ENCODE data around the gene NFYA. TPM values are rescaled to one million over a fixed set of nuclear protein-coding genes. Genes with fewer than 3 reads are reported as not detected.

The NFYA gene
- total RNA-seq, 1 donor from 2014 or later: 33.3 TPM

- Histone ChIP-seq H3K4me3 (ENCODE audit: low read depth, low read length) (no peak overlapping the region), H3K27me3 (ENCODE audit: control insufficient read depth, insufficient read depth, low read length) (no peaks in the 10 kb centered on the region), H3K36me3 (ENCODE audit: control insufficient read depth, insufficient read depth, low read length) (no peaks in the 10 kb centered on the region)
- TF ChIP-seq CTCF (IDR thresholded peaks at IDR 0.05; ENCODE audit: insufficient read depth, low read length, poor library complexity, severe bottlenecking): no peak
- DNase-seq (ENCODE audit: low read depth): no peak
These were observed 13.2 kb upstream of the NFYA start for GRCh38 chr6:41059556-41059955.

GRCh38 chr6:41061196-41061726, 11.5 kb upstream of the NFYA start:
- H3K27me3 ChIP-seq (ENCODE audit: control insufficient read depth, insufficient read depth, low read length): no peaks in the 10 kb centered on the region
- DNase-seq (ENCODE audit: low read depth): no peak
- H3K36me3 ChIP-seq (ENCODE audit: control insufficient read depth, insufficient read depth, low read length): no peaks in the 10 kb centered on the region
- no peak overlapping the region for H3K4me3 ChIP-seq (ENCODE audit: low read depth, low read length)
- TF ChIP-seq CTCF (IDR thresholded peaks at IDR 0.05; ENCODE audit: insufficient read depth, low read length, poor library complexity, severe bottlenecking): no peak

- no peaks in the 10 kb centered on the region for H3K36me3 ChIP-seq (ENCODE audit: control insufficient read depth, insufficient read depth, low read length)
- H3K4me3 ChIP-seq (ENCODE audit: low read depth, low read length): no peak overlapping the region
- H3K27me3 ChIP-seq (ENCODE audit: control insufficient read depth, insufficient read depth, low read length): no peaks in the 10 kb centered on the region
- no peak for TF ChIP-seq CTCF (IDR thresholded peaks at IDR 0.05; ENCODE audit: insufficient read depth, low read length, poor library complexity, severe bottlenecking)
- DNase-seq (ENCODE audit: low read depth): no peak
These were observed 10.7 kb upstream of the NFYA start for GRCh38 chr6:41062056-41062455.

DNA sequence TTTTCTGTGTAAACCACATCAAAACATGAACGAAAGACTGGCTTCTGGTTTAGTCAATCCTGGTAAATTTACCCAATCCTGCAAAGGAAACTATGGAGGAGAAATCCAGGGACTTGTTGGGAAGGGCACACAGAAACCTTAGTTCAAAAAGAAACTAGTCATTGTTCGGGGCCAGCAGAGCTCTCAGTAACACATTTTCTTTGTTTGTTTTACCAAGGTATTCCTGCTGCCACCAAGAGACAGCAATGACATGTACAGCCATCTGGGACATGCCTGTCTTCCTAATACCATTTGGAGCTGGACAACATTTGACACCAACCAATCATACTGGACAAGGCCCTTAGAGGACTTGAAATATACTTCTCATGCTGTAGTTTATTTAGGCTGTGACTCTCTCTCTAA, 8.9 kb upstream of the NFYA start:
- no peaks in the 10 kb centered on the region for H3K36me3 ChIP-seq (ENCODE audit: control insufficient read depth, insufficient read depth, low read length)
- TF ChIP-seq CTCF (IDR thresholded peaks at IDR 0.05; ENCODE audit: insufficient read depth, low read length, poor library complexity, severe bottlenecking): no peak
- DNase-seq (ENCODE audit: low read depth): no peak

GRCh38 chr6:41064841-41065240, 7.9 kb upstream of the NFYA start:
- H3K27me3 ChIP-seq (ENCODE audit: control insufficient read depth, insufficient read depth, low read length): no peaks in the 10 kb centered on the region
- DNase-seq (ENCODE audit: low read depth): no peak
- H3K4me3 ChIP-seq (ENCODE audit: low read depth, low read length): no peak overlapping the region
- H3K36me3 ChIP-seq (ENCODE audit: control insufficient read depth, insufficient read depth, low read length): no peaks in the 10 kb centered on the region
- no peak for TF ChIP-seq CTCF (IDR thresholded peaks at IDR 0.05; ENCODE audit: insufficient read depth, low read length, poor library complexity, severe bottlenecking)

More for the DNA sequence above, 8.9 kb upstream of the NFYA start:
- Histone ChIP-seq H3K4me3 (ENCODE audit: low read depth, low read length) (no peak overlapping the region), H3K27me3 (ENCODE audit: control insufficient read depth, insufficient read depth, low read length) (no peaks in the 10 kb centered on the region)

DNA sequence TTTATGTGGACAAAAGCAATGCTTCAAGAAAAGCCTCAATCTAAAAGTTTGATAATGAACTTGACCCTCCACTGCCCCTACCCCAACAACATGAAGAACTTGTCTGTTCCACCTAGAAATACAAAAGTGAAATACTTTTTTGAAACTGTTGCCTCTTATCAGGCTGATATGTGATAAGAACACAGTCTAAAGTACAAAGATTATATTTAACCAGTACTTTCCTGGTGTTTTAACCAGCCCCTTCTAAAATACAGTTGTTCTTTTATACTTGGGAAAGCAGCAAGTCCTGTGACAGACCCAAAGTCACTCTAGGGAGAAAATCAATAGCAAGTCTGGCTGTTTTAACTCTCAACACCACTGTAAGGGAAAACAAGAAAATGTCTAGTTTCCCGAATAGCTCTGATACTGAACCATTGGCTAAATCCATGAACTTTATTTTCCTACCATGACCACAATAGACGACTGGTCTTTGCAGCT, 7.2 kb upstream of the NFYA start:
- no peak overlapping the region for H3K4me3 ChIP-seq (ENCODE audit: low read depth, low read length)
- DNase-seq (ENCODE audit: low read depth): no peak
- H3K27me3 ChIP-seq (ENCODE audit: control insufficient read depth, insufficient read depth, low read length): no peaks in the 10 kb centered on the region
- TF ChIP-seq CTCF (IDR thresholded peaks at IDR 0.05; ENCODE audit: insufficient read depth, low read length, poor library complexity, severe bottlenecking): no peak
- no peaks in the 10 kb centered on the region for H3K36me3 ChIP-seq (ENCODE audit: control insufficient read depth, insufficient read depth, low read length)
